ENCODE results near the gene TTC9.
A peak's percentile ranks its signal among the peaks of the same experiment; 100 is the strongest.

The TTC9 gene

DNA sequence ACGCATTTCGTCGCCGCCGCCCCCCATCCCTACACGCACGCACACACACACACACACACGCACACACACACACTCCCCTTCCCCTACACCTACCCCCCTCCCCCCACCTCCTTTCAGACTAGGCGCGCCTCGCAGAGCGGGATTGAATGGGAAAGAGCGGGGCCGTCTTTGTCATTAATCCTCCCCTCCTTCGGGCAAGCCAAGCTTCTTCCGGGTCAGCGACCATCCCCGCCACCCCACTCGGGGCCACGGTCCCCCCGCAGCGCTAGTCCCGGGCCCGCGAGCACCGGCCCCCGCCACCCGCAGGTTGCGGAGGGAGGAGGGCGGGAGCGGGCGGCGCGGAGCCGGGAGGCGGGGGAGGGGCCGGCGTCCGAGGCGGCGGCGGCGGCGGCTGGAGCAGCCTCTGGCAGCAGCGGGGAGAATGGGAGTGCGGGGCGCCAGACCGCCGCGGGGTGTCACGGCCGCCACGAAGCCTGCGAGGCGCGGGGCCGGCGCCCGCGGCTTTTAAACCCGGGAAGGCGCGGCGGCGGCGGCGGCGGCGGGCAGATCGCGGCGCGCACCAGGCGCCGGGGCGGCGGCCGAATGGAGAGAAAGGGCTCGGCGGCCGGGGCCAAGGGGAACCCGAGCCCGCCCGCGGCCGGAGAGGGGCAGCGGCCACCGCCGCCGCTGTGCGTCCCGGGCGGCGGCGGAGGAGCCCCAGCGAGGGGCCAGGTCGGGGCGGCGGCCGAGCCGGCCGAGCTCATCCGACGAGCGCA lies at the start of gene TTC9:
TSS of gene TTC9 (plus strand) at position 369 of the 755 bp plus-strand sequence. CDS start at position 583, 214 bp downstream.
- Histone ChIP-seq H3K27ac (peak within 1 kb of the TSS in 14 of 21 experiments; percentile 6 to 83 (median 64)), H3K4me3 (peak within 1 kb of the TSS; percentile 41 to 74 (median 61))

DNA sequence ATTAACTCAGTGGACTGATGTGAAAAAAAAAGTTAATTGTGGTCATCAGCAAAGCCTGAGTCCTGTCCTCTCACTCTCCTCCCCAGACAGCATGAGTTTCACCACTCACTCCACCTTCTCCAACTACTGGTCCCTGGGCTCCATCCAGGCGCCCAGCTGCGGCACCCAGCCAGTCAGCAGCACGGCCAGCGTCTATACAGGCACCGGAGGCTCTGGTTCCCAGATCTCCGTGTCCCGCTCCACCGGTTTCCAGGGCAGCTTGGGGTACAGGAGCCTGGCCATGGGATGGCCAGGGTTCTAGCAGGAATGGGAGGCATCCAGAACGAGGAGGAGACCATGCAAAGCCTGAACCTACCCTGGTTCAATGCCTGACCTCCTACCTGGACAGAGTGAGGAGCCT lies 47.3 kb upstream of the TTC9 start:
- H3K27ac ChIP-seq: no peak overlapping the region
- H3K4me3 ChIP-seq: no peak overlapping the region

DNA sequence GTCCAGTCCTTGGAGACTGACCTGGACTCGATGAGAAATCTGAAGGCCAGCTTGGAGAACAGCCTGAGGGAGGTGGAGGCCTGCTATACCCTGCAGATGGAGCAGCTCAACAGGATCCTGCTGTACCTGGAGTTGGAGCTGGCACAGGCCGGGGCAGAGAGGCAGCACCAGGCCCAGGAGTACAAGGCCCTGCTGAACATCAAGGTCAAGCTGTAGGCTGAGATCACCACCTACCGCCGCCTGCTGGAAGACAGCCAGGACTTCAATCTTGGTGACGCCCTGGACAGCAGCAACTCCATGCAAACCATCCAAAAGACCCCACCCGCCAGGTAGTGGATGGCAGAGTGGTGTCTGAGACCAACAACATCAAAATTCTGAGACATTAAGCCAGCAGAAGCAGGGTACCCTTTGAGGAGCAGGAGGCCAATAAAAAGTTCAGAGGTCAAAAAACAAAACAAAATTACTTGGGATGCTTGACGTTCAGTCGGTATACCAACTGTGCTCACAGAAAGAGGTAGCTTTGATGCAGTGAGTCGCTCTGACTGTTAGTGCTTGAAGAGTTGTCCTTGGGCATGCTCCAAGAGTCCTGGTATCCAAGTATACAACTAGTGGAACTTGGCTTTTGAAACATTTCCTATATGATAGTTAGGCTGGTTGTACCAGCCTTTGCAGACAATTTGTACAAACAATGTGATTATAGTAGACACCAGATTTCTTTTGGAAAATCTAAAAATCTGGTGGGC lies 46.1 kb upstream of the TTC9 start:
- no peak overlapping the region for H3K4me3 ChIP-seq

DNA sequence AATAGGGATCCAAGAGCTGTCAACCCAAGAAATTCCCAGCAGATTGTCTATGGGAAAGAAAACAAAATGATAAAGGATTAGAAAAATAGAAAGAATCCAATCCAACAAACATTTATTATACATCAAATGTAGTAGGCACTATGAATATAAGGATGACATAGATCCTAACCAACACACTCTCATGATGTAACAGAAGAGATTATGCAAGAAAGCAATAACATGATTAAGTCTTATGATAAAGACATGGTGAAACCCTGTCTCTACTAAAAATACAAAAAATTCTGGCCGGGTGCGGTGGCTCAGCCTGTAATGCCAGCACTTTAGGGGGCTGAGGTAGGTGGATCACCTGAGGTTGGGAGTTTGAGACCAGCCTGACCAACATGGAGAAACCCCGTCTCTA lies 44.0 kb upstream of the TTC9 start:
- no peak overlapping the region for H3K27ac ChIP-seq
- no peak overlapping the region for H3K4me3 ChIP-seq

More for the DNA sequence above, 46.1 kb upstream of the TTC9 start:
- H3K27ac ChIP-seq: no peak overlapping the region

DNA sequence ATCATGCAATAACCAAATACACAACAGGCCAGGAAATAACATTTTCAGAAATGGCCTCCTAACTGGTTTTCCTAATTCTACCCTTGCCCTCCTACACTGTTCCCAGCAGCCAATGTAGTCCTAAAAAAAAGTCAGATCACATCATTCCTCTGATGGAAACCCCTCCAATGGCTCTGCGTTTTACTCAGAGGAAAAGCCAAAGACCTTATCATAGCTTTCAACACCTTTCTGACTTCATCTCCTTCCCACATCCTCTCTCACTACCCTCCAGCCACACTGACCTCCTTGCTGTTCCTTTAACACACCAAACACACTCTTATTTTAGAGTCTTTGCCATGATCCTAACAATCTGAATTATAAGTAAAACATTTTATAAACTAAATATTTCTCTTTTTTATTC lies 42.4 kb upstream of the TTC9 start:
- H3K4me3 ChIP-seq: peak overlapping the region in 4 of 7 experiments; percentile 77 to 88 (median 80)
- no peak overlapping the region for H3K27ac ChIP-seq

DNA sequence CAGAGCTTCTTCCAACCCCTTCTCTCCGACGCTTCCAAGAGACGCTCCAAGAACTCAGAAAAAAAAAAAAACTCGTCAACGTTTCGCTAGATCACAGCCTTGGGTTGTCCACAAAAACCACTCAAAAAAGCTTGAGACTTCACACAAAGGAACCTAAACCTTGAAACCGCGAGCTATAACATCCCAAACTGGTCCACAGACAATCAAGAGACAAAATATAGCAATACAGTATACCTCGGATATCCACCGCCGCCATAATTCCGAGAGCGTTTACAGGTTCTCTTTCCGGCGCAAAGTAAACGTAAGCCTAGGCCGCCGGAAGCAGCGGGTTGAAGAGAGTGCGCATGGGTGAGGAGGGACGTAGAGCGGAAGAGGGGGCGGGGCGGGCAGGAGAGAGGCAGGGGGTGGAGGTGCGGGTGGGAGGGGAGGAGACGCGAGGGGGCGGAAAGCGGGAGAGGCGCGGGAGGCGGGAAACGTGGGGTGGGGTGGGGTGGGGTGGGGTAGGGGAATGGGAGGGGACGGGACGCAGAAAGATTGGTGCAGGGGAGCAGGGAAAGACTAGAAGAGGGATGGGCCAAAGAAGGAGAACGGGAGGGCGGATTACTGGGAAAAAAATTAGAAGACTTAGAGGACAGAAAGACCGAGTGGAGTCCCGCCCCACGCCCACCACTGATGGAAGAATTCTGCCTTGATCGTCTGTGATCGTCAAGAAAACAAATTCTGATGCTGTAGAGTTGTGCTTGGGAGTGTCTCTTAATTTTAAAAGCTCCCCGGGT lies 41.1 kb upstream of the TTC9 start, which contains the start of gene MED6:
TSS of gene MED6 (minus strand) at position 274 of the 776 bp plus-strand sequence. CDS start at position 256, 18 bp downstream.
- Histone ChIP-seq H3K27ac (peak within 1 kb of the TSS in 20 of 21 experiments; percentile 42 to 90 (median 80)), H3K4me3 (peak within 1 kb of the TSS; percentile 44 to 97 (median 79))

DNA sequence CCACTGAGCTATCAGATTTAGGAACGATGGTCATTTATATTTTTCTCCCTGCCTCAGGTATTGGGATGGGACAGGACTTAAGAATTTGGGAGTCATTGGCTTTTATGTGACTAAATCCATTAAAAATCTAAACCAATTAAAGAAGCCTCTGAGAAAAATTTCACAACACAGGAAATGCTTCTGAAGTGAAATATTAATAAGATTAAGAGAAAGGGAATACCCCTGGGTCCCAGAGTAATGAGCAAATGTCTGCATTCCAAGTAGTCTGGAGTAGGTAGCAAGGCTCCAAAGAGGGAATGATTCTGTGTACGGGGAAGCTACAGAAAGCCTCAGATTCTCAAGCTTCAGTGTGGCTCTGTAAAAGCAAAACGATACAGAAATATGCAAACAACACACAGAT lies 40.6 kb upstream of the TTC9 start:
- peak overlapping the region in 20 of 21 experiments; percentile 37 to 88 (median 74) for H3K27ac ChIP-seq
- peak overlapping the region; percentile 44 to 97 (median 79) for H3K4me3 ChIP-seq

DNA sequence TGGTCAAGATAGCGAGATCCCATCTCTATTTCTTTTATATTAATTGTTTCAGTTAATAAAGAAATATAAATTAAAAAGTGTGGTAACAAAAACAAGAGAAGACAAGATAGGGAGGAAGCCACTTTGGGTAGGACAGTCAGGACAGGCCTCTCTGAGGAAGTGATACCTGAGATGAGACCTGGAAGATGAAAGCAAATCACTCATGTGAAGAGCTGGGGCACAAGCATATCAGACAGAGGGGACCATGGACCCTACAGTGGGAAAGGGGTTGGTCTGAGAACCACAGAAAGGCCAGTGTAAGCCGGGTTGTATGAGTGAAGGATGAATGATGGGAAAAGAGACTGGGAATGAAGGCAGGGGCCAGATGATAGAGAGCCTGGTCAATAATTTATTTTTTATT lies 39.5 kb upstream of the TTC9 start:
- Histone ChIP-seq H3K4me3 (no peak overlapping the region), H3K27ac (no peak overlapping the region)

DNA sequence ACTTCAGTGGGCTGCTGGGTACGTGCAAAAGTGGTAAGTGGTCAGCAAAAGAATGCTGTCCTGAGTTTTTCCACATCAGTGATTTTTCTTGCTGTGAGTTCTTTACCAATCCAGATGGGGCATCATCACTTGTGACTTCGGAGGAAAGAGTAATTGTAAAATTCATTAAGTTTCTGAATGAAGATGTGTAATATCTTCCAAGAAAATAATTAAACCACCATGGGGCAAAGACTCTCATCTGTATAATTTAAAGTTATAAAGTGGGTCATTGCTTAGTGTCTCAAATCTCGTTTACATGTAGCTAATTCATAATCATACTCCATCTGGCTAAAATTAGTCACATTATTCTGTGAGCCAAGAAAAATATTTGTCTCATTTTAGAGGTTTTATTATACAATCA lies 30.5 kb upstream of the TTC9 start:
- no peak overlapping the region for H3K27ac ChIP-seq
- H3K4me3 ChIP-seq: no peak overlapping the region

DNA sequence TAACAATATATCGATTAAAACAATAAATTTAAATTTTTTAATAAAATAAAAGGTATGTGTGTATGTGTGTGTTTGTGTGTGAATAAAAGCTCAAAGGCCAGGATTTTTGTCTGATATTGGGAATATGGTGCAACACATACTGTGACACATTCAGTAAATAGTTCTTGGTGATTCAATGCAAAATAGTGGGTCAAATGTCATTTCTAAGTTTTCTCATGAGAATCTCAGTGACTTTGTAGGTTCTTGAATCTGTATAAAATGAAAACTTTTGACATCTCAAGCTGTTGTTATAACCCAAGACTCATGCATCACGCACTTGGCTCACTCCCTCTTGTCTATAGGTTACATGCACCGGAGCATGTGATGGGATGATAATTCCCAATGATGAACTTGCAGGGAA lies 25.1 kb upstream of the TTC9 start:
- Histone ChIP-seq H3K27ac (no peak overlapping the region), H3K4me3 (no peak overlapping the region)

DNA sequence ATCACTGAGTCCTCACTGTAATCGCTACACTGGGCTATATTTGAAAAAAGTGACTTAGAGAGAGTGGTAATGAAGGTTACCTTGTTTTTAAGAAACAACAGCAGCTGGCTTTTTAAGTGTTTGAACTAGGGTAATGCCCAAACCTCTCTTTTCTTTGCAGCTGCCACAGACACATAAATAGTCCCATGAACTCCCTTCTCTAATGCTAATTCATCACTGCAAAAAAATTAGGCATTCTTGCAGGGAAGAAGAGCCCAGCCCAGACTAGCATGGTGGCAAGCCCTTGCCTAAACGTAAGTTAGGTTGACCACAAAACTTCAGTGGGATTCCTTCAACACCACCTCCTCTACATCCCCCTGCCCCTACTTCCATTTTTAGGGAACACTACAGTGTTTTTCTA lies 23.4 kb upstream of the TTC9 start:
- no peak overlapping the region for H3K4me3 ChIP-seq
- no peak overlapping the region for H3K27ac ChIP-seq

DNA sequence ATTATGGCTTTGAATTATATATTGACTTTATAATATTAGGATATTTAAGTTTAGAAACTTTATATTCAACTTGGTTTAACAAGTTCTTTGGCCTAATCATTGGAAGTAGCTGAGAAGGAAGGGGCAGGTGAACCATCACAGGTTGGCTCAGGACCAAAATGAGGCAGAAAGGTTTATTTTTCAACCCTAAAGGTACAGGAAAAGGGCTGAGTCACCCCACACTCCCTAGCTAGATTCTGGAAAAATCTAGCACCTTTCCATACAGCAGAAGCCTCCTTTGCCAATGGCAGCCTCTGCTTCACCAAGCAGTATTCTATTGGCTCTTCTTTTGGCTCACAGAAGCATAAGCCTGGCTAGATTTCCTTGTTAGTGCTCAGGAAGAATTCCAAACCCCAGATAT lies 22.0 kb upstream of the TTC9 start:
- Histone ChIP-seq H3K4me3 (no peak overlapping the region), H3K27ac (no peak overlapping the region)

DNA sequence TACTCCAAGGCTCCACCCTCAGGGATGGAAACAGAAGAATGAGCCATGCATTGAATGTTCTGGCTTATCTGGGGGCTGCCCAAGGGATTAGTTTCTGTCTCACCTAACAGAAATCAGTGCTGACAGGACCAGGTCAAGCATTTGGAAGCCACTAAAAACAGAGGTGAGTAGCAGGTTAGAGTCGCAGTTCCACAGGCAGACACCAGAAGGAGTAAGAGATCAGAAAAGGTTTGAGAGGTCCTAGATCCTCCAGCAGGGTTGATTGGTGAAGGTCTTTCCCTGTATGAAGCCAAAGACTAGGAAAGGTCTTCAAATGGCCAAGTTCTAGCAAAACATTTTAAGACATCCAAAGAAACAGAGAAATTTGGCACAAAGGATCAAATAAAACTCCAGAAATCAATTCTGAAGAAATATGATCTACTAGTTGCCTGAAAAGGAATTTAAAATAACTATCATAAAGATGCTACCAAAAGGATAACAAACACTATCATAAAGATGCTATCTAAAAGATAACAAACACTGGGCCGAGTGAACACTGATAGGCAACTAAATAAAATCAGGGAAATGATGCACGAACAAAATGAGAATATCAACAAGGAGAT lies 19.5 kb upstream of the TTC9 start:
- Histone ChIP-seq H3K4me3 (no peak overlapping the region), H3K27ac (no peak overlapping the region)

DNA sequence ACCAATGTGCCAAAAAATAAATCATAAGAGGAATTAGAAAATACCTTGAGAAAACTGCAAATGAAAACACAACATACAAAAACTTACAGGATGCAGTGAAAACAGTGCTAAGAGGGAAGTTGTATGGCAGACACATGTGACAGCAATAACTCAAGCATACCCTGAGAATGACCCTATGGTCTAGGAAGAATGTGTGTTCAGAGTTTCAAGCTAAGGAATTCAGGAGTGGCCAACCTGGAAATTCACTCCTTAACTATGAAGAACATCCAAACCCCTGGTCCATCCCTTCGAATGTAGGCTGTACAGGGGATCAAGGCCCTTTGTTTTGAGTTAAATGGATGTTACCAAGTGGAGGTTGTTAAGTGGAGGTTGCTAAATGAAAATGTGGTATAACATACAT lies 16.7 kb upstream of the TTC9 start:
- no peak overlapping the region for H3K27ac ChIP-seq

DNA sequence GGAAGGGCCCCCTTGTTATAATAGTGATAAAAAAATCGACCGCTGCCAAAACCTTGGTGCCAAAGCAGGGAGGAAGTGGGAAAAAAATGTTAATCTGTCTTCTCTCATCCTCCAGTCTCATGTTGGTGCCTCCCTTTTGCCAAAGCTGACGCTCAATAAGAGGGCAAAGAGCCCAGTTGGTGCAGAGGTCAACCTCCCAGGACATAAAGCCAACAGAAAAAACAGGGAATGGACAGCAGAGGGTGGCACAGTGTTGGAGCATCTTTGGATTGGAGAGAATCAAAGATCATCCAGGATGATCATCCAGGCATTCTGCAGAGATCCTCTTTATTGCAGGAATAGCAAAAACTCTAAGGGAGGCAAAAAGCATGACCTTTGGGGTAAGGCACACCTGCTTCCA lies 9.8 kb upstream of the TTC9 start:
- H3K4me3 ChIP-seq: no peak overlapping the region
- H3K27ac ChIP-seq: no peak overlapping the region

More for the DNA sequence above, 16.7 kb upstream of the TTC9 start:
- no peak overlapping the region for H3K4me3 ChIP-seq

DNA sequence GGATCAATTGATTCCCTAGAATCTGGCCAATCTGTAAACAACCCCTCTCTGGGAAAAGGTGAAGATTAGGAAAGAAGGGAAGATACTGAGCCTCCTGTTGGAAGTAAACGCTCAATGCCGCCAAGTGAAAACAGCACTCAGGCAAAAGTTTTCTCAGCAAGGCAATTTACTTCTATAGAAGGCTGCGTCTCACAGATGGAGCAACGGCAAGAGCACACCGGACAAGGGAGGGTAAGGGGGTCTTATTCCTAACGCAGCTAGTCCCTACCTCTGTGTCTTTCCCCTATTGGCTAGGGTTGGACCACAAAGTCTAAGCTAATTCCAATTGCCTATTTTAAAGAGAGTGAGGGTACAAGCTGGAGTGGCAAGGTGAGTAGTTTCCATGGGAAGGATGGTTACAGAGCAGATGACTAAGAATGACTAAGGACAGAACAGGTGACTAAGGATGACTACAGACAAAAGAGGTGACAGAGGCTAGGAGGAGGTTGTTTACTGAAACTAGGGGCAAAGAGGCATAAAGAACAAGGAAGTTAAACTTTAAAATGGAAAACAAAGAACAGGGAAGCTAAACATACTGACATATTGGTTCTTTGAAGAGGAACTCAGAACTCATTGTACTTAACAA lies 5.6 kb upstream of the TTC9 start:
- Histone ChIP-seq H3K27ac (no peak overlapping the region), H3K4me3 (no peak overlapping the region)

DNA sequence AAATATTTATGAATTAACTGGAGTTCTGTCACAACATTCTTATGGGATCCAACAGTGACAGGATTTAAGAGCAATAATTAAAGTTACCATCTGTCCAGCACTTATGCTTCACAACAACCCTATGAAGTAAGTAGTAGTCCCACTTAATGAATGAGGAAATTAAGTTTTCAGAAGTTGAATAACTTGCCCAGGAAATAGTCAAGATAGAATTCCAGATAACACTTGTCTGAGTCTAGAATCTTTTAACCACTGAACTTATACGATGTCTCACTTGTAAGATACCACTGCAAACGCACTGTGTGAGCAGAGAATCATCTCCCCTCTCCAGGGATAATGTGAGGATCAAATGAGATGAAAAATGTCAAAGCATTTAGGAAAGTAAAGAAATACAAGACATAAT lies 3.3 kb upstream of the TTC9 start:
- no peak overlapping the region for H3K27ac ChIP-seq
- H3K4me3 ChIP-seq: no peak overlapping the region

DNA sequence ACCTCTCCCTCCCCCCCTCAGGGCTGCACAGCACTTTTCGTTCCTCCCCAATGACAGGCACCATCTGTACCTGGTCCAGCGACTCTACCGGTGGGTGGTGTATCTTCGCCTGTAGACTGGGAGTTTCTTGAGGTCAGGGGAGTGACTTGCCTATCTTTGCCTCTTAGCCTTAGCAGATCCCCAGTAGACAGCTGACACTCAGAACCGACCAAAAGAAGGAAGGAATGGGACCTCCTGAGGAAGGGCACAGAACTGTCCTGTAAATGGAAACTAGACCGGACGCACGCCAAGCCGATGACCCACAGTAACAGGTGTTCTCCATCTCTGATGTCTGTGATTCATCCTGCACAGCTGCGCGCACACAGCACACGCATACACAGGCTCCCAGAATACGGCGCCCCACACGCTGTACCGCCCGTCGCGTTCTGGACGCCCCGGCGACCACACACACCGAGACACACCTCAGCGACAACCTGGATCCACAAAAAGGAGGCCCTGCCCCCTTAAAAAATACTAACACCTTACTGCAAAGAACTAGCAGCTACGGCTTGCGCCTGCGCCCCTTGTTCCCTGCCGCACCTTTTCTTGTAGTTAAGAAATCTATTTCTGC lies 673 bp upstream of the TTC9 start:
- Histone ChIP-seq H3K4me3 (peak overlapping the region; percentile 41 to 74 (median 61)), H3K27ac (peak overlapping the region in 9 of 21 experiments; percentile 35 to 83 (median 60))

Measured in skin epidermis (tissue), 12 donors.